Activated CD4-positive, alpha-beta T cell treated with anti-CD3 and anti-CD28 coated beads for 1 hour (primary cell): ENCODE measurements around the gene STEAP3.

Source experiments
- DNase-seq: peaks from one replicate; pipeline ENCODE4 v3.0.0-alpha.2; 2020

STEAP3 gene

DNA sequence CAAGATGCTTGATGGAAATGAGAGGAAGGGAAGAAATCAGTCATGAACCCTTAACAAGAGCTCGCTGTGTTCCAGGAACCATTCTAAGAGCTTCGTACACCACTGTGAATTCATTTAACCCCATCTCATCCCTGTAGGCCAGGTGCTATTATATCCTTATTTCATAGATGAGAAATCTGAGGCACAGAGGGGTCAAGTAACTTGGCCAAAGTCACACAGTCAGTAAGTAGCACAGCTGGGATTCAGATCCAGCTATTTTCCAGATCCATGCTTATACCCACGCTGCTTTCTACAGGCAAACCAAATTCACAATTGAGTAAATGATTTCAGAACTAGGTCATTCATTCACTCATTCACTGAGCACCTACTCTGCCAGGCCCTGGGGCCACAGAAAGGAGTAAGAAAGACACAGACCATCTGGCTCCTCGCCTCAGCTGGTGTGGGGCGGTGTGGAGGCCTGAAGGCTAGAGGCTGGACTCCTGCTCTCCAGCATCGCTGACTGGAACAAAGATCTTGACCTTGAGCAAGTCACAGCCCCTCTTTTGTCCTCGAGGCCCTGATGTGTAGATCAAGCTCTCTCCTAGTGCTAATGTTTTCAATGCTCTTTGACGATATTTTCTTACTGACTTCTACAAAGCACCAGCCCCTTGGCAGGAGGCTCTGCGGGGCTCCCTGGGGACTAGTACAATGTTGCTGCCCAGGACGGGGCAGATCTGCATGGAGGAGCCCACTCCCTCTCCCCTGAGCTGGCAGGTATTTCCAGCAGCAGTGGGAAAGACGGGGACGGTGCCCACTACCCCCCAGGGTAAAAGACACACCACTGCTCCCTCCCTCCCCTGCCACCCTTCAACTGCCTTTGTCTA, 26.5 kb downstream of the STEAP3 start:
- DNase-seq, result no peak

DNA sequence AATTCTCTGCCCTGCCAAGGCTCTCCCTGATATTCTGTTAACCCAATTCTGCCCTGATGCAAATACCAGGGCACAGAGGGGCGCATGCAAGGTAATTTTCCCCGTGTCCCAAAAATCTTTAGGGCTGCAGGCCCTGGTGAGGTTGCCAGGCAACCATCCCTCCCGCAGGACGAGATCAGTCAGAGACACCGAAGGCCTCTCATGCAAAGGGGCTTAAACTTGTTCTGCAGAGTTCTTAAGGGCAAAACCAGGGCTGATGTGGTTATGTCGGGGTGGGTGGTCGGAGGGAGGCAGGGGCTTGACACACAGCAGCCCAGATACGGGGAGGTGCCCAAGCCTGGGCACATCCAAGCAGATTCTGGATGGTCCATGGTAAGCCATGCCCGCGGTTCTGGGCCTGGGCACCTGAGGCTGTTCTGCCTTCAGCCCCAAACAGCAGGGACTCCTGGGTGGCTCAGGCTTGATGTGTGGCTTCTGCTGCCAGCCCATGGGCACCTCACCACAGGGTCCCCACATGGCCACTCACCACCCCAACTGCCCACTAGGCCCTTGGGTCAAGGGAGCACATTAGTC, 27.2 kb downstream of the STEAP3 start:
- no peak for DNase-seq

DNA sequence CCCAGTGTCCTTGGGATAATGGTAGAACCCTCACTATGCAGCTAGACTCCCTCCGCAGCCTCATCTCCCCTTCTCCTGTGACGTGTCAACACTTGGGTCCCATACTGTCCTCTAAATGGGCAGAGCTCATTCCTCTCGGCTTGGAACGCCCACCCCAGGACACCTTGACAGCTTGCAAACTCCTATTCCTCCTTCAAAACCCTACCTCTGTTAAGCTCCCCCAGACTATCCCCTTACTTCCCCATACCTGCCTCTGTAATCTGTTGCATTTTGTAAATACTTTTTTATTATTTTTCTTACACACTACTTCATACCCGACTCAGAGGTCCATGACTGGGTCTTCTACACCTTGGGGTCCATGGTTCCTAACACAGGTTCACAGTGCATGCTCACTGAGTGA, 28.0 kb downstream of the STEAP3 start:
- DNase-seq, result no peak

DNA sequence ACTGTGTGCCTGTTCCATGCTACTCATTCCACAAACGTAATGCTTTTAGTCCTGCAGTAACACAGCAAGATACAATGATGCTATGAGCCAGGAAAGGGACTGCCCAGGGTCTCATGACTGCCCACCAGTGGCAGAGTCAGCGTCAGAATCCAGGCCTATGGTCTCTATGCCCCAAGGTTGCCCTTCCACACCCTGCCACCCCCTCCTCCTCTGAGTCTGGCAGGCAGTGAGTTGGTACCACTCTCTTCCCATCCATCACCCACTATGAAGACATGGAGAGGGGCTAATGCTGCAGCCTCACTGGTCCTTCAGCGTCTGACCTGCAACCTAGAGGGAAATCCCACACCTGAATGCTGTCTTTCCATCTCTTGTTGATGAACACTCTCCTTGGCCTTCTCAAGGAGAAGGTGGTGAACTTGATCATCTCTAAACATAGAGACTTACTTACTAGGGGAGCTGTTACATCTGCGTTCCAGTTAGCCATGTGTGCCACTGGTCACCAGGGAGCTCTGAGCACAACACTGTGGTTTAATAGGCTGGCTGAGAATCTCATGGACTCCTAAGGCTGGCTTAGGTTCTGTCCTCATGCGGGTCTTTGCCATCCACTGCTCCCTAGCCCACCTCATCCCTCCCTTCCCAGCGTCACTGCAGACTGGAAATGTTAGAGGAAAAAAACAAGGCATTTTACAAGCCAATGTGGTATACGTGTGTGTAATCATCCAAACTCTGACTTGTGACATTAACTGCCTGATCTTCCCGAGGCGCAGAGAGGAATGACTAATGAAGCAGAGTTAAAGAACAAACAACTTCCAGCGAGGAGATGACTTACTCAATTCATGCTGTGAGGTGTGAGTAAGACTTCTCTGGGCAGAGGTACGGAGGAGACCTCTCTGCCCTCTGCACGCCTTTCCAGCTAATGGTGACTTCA, 28.8 kb downstream of the STEAP3 start:
- no peak for DNase-seq

DNA sequence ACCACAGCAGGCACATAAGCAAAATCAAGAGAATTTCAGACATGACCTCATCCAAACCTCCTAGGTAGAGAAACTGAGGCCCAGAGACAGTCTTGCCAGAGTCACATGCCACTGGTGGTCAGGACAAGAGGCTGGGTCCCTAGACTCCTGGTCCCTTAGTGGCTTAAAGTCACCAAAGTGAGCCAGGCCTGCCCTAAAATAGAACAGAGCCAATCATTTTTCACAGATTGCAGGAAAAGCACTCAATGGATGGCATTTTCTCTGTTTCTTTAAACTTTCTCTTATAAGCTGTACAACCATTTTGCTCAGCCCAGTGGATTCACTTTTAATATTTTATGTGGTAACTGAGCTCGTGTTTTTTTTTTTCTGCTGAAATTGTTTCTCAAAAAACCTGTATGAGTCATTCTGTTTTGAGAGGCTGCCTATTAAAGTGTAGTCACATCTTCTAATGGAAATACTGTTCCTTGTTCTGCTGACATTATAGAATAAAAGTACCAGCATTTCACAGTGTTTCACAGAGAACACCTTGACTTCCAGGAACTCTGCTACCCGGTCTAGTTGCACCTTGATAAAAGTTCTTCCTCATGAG, 29.6 kb downstream of the STEAP3 start:
- no peak for DNase-seq

GRCh38 chr2:119253760-119254600, 30.3 kb downstream of the STEAP3 start:
- DNase-seq, result no peak

- DNase-seq, result no peak
Observed at GRCh38 chr2:119254601-119255080, 31.0 kb downstream of the STEAP3 start.

GRCh38 chr2:119255760-119256581, 32.3 kb downstream of the STEAP3 start:
- DNase-seq, result no peak

DNA sequence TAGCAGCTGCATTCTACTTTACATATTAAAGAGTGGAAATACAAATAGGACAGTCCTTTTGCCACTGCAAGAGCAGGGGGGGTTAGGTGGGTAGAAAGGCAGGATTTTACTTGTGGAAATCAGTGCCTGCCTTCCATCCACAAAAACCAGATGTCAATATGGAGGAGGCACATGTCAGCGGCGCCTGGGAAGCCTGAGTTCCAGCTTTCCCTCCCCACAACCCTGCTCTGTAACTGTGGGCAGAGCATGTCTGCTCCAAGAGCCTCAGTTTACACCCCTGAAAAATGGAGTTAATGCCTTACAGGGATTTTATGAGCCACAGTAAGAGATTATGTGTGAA, 32.9 kb downstream of the STEAP3 start:
- no peak for DNase-seq

DNA sequence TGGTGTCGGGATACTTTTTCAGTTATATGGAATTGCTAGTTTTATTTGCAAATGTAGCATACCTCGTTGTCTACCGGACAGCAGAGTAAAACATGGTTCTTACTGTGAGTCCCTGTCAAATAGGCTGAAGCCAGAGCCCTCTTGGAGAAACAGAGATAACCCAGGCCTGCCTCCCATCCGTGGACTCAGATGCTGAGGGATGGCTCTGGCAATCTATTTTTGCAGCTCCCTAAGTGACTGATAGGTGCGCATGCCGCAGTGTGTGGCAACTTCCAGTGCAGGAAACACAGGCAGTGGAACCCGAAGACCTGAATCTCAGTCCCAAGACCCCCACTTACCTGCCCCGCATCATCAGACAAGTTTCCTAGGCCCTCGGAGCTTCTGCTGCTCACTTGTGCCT, 33.6 kb downstream of the STEAP3 start:
- no peak for DNase-seq

DNA sequence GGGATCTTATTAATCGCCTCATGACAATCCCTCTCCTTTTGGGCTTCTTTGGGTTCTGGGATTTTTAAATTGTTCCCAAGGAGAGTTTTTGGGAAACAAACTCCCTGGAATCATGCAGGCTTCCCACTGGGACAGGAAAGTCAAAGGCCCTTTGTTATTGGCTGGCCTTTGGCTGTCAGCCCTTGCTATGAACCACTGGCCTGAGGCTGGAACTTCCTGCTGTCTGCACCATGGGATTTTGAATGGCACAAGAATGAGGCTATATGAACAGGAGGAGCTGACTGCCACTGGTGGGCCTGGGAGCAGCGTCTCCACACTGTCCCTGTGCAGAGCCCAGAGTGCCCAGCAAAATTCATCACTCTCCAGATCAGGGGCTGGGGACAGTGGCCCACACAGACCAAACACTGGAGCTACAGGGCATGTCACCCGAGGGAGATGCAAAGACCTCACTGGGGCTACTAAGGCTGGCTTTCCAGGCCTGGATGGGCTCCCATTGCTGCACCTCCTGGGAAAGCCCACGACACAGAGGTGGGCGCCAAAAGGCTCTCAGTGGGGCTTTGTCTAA, 35.7 kb downstream of the STEAP3 start:
- no peak for DNase-seq

DNA sequence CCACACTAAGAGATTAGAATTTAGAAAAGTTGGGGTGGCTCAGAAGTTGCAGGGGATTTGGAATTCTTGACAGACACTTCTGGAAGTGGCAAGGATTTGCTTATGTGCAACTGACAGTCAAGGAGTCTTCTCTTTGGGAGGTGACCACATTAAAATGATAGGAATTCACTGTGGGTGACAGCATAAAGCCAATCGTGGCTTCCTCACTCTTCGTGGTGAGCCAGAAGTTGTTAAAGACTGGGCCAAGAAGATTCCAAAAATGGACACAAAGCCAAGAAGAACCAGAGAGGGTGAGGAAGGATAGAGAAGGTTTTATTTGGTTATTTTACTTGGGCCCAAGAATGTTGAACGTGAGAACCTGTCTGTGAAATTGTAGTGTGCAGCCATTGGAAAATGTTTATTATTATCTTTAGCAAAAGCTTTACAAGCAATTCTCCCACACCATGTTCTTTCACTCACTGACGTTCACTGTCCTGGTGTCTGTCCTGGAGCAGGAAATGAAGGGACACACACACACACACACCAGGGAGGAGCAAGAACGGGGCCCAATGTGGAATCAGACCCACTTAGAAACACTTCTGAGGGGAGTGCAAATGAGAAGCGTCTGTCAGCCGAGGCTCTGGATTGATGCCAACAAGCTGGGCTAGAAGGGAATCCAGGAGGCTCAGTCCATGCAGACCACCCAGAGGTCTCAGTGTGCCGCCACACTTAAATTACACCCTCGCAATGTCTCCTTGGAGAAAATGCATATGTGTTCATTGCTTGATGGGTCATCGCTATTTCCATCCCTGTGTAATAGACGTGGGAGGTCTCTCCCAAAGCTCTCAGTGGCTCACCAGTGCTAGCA, 37.2 kb downstream of the STEAP3 start:
- DNase-seq, result no peak

DNA sequence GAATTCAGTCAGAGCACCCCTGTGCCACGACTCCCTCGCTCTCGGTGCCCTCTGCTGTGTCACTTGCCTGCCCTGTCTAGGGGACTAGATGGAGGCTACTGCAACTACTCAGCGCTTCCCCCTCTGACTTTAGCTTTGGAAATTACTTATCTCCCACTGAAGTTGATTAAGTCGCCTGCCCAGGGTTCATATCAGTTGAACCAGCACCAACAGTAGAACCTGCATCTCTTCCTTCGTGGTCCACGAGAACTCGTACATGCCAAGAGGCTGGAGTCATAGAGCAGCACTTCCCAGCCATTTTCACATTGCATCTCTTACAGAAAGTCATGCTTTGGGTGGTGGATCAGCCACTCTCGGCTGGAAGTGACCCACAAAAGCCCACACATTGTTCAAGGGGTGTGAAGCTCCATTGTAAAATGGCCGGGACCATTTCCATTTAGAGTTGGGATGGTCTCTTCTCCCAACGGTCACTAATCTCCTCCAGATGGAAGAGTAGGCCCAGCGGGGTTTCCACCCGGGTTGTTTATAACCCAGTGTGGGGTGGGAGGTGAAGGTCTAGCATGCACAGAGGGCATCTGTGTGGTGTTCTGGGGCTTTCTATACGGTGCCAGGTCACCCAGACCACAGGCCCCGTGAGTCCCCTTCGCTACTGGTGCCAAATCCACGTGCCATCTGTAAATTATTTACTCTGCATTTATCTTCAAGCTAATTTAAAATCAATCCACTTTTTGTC, 38.0 kb downstream of the STEAP3 start:
- no peak for DNase-seq

- DNase-seq, result no peak
Observed at GRCh38 chr2:119263025-119263424, 39.4 kb downstream of the STEAP3 start.

DNA sequence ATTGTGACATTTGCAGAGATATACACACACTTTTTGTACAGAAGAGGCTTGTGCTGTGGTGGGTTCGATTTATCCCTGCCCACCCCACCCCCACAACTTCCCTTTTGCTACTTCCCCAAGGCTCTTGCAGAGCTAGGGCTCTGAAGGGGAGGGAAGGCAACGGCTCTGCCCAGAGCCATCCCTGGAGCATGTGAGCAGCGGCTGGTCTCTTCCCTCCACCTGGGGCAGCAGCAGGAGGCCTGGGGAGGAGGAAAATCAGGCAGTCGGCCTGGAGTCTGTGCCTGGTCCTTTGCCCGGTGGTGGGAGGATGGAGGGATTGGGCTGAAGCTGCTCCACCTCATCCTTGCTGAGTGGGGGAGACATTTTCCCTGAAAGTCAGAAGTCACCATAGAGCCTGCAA, 40.0 kb downstream of the STEAP3 start:
- no peak for DNase-seq

DNA sequence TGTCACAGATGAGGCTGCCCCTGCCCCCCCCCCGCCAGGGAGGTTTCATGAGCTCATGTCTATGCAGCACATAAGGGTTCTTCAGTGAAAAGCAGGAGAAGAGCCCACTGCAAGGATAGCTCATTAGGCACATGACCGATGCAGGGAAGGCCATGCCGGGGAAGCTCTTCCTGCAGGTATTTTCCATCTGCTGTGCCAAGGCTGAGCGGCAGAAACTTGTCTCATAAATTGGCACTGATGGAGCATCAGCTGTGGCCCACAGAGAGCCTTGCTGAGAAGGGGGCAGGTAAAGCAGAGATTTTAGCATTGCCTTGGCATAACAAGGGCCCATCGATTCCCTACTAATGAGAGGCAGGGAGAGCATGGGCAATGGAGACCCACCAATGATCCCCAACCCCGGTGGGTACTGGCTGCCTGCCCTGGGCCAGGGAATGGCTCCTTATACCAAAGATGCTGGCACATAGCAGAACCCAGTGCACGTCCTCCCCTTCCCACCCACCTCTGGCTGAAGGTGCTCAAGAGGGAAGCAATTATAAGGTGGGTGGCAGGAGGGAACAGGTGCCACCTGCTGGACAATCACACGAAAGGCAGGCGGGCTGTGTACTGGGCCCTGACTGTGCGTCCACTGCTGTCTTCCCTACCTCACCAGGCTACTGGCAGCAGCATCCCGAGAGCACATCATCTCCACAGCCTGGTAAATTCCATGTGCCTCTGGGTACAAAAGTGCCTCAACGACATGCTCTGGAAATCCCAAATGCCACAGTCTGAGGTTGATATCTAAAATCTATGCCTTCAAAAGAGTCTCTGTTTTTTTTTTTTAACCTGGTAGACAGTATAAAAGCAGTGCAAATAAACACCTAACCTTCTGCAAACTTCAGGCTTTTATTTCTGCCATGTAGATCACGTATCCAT, 41.4 kb downstream of the STEAP3 start:
- DNase-seq, result no peak

DNA sequence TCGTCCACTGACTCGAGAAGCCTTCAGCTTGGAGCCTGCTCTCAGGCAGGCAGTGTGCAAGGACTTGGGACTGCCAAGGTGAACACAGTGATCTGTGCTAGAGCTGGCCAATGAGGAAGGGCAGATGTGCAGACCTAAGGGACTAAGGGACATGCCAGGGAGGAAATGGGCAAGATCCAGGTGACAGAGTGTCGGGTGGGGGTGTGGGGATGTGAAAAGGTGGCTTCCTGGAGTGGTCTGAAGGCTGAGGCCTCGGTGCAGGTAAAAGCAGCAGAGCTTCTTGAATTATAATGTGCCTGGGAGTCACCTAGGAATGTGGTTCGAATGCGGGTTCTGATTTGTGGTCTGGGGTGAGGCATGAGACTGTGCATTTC, 42.0 kb downstream of the STEAP3 start:
- no peak for DNase-seq

- no peak for DNase-seq
Observed at GRCh38 chr2:119266091-119266589, 42.5 kb downstream of the STEAP3 start.
